DMS79 (cell line): ENCODE data around the gene OR10G7.
"Not testable (repeated sequence)": the region's sequence is repeated elsewhere in the genome, so short reads cannot be mapped to it uniquely, and the experiment has no call there.

Experiments used
- DNase-seq: peaks from one replicate; lab custom pipeline; 2025; lab: John Stamatoyannopoulos, UW

The OR10G7 gene

GRCh38 chr11:124039557-124039956, 1.6 kb downstream of the OR10G7 start:
- no peak for DNase-seq

- no peak for DNase-seq
Measured at GRCh38 chr11:124036666-124037065, 4.5 kb downstream of the OR10G7 start.

- DNase-seq: no peak
Measured at GRCh38 chr11:124026498-124026897, 14.6 kb downstream of the OR10G7 start, which contains the start of gene OR10G8. TSS of gene OR10G8 (plus strand) at chr11:124026798. CDS start at chr11:124029623, 2,825 bp downstream.

GRCh38 chr11:124015837-124016236, 25.3 kb downstream of the OR10G7 start:
- not testable (repeated sequence) for DNase-seq

- no peak for DNase-seq
Measured at GRCh38 chr11:124012697-124013096, 28.4 kb downstream of the OR10G7 start, which contains the start of gene OR10G4. TSS of gene OR10G4 (plus strand) at chr11:124012997. CDS start at chr11:124015575, 2,578 bp downstream.

- DNase-seq: no peak
Measured at GRCh38 chr11:123995119-123995518, 46.0 kb downstream of the OR10G7 start, which contains the start of gene OR10G6. TSS of gene OR10G6 (minus strand) at chr11:123995161. CDS start at chr11:123995161, 0 bp downstream.
